SK-N-SH treated with all-trans-retinoic acid at 6 μM for 48 hours (cell line): ENCODE measurements around the gene SNX30.

Experiments used
- ARNTL ChIP-seq: fragments of 450-650 bp; formaldehyde crosslinking; IDR thresholded peaks from 2 replicates; pipeline ENCODE4 v1.5.0; 2020; ENCODE audit warnings: low read depth, mild to moderate bottlenecking, moderate library complexity, borderline replicate concordance
- CSRNP3 ChIP-seq: fragments of 250-450 bp; sonication (Bioruptor Pico); IDR thresholded peaks from 2 replicates; pipeline ENCODE4 v1.5.1; 2021; ENCODE audit warnings: mild to moderate bottlenecking, moderate library complexity
- ESRRG ChIP-seq: fragments of 250-450 bp; sonication (Bioruptor Pico); IDR thresholded peaks from 2 replicates; pipeline ENCODE4 v1.6.1; 2021; ENCODE audit warnings: mild to moderate bottlenecking
- PATZ1 ChIP-seq: fragments of 250-450 bp; sonication (Bioruptor Pico); IDR thresholded peaks from 2 replicates; pipeline ENCODE4 v1.8.0; 2020; ENCODE audit warnings: mild to moderate bottlenecking, moderate library complexity, borderline replicate concordance
- TCF4 ChIP-seq: fragments of 250-450 bp; sonication (Bioruptor Pico); IDR thresholded peaks from 2 replicates; pipeline ENCODE4 v1.8.0; 2021; ENCODE audit warnings: mild to moderate bottlenecking, moderate library complexity, borderline replicate concordance
- TSHZ2 ChIP-seq: fragments of 250-450 bp; sonication (Bioruptor Pico); IDR thresholded peaks from 2 replicates; pipeline ENCODE4 v1.5.0; 2020; ENCODE audit warnings: mild to moderate bottlenecking, moderate library complexity
- ZFP30 ChIP-seq: fragments of 450-650 bp; formaldehyde crosslinking; IDR thresholded peaks from 2 replicates; pipeline ENCODE4 v1.5.0; 2022; ENCODE audit warnings: mild to moderate bottlenecking, moderate library complexity
- ZNF565 ChIP-seq: fragments of 450-650 bp; formaldehyde crosslinking; conservative IDR thresholded peaks from 2 replicates; pipeline ENCODE4 v1.5.0; 2020; ENCODE audit warnings: low read depth, mild to moderate bottlenecking, moderate library complexity

GRCh38 chr9:112842555-112842954 lies 92.0 kb downstream of the SNX30 start:
- TF ChIP-seq ARNTL (no peak), ESRRG (CRISPR knock-in tag) (no peak), TSHZ2 (CRISPR knock-in tag) (no peak), TCF4 (CRISPR knock-in tag) (no peak), ZNF565 (CRISPR knock-in tag) (no peak), PATZ1 (CRISPR knock-in tag) (no peak), CSRNP3 (no peak), ZFP30 (no peak)
